ENCODE results near the gene FAM83E.

DNA sequence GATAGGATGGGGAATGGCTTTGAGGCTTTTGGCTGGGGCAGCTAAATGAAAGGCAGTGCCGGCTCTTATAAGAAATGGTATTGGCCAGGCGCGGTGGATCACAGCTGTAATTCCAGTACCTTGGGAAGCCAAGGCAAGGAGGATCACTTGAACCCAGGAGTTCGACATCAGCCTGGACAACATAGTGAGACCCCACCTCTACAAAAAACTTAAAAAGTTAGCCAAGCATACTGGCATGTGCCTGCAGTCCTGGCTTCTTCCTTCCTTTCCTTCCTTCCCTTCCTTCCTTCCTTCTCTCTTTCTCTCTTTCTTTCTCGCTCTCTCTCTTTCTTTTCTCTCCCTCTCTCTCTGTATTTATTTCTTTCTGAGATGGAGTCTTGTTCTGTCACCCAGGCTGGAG is 28.0 kb upstream of the FAM83E start:
- TF ChIP-seq, protein P1, sequence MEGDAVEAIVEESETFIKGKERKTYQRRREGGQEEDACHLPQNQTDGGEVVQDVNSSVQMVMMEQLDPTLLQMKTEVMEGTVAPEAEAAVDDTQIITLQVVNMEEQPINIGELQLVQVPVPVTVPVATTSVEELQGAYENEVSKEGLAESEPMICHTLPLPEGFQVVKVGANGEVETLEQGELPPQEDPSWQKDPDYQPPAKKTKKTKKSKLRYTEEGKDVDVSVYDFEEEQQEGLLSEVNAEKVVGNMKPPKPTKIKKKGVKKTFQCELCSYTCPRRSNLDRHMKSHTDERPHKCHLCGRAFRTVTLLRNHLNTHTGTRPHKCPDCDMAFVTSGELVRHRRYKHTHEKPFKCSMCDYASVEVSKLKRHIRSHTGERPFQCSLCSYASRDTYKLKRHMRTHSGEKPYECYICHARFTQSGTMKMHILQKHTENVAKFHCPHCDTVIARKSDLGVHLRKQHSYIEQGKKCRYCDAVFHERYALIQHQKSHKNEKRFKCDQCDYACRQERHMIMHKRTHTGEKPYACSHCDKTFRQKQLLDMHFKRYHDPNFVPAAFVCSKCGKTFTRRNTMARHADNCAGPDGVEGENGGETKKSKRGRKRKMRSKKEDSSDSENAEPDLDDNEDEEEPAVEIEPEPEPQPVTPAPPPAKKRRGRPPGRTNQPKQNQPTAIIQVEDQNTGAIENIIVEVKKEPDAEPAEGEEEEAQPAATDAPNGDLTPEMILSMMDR (conservative IDR thresholded peaks at IDR 0.05), result no peak
- no peak for TF ChIP-seq EZH2 (IDR thresholded peaks at IDR 0.05; ENCODE audit: low read depth)

All from PC-9 (cell line).